B cell (primary cell): ENCODE data around the gene RILPL1. TPM values are rescaled to one million over a fixed set of nuclear protein-coding genes. Genes with fewer than 3 reads are reported as not detected.

ENCODE experiments used
- ATAC-seq: fragments of 200-7000 bp; cut with Tn5 transposase; one replicate; pipeline ENCODE4 v1.10.0; 2021; ENCODE audit warnings: low read depth, mild to moderate bottlenecking, moderate number of reproducible peaks, moderate library complexity
- CTCF ChIA-PET: fragments of 350-600 bp; sonication (Branson Sonifier 250); formaldehyde crosslinking; loops from one replicate; lab custom pipeline; 2021; ENCODE audit warnings: antibody characterized with exemption, inconsistent platforms; lab: Charles Lee
- POLR2A ChIA-PET: fragments of 350-600 bp; sonication (Branson Sonifier 250); formaldehyde crosslinking; loops from one replicate; lab custom pipeline; 2021; ENCODE audit warnings: antibody characterized with exemption; lab: Charles Lee
- DNase-seq: peaks from one replicate; pipeline ENCODE4 v3.0.0; 2013
- H2AFZ ChIP-seq: 2 replicates; pipeline ENCODE4 v1.6.1; 2012; ENCODE audit warnings: mild to moderate bottlenecking, low read depth, low read length; ENCODE audit not compliant: insufficient read depth, poor library complexity, severe bottlenecking
- H3K27ac ChIP-seq, 2 donors: 1 replicate in 1 of 2; 2 replicates in 1 of 2; pipeline ENCODE4 v1.5.1; 2012 to 2013; ENCODE audit warnings: low read length in 2 of 2, mild to moderate bottlenecking in 2 of 2, moderate library complexity in 1 of 2
- H3K27me3 ChIP-seq, 4 experiments: fragments of 200-600 bp in 1 of 4; sonication (generic) in 1 of 4; replicated peaks in 1 of 4; 1 replicate in 2 of 4; 2 replicates in 2 of 4; pipeline versions ENCODE4 v1.6.1 to v1.7.0; 2013 to 2016; ENCODE audit warnings: low read length in 3 of 4, mild to moderate bottlenecking in 2 of 4, mixed read lengths in 1 of 4, moderate library complexity in 1 of 4; ENCODE audit not compliant: insufficient read depth in 4 of 4, control insufficient read depth in 3 of 4; ENCODE audit errors: control extremely low read depth in 1 of 4
- H3K36me3 ChIP-seq, 2 experiments: replicated peaks in 1 of 2; 1 replicate in 1 of 2; 2 replicates in 1 of 2; pipeline versions ENCODE4 v1.6.1 to v1.7.1; 2013; ENCODE audit warnings: low read length in 1 of 2; ENCODE audit not compliant: insufficient read depth in 2 of 2, control insufficient read depth in 1 of 2; ENCODE audit errors: control extremely low read depth in 1 of 2, extremely low read depth in 1 of 2
- H3K4me1 ChIP-seq, 2 donors: fragments of 200-600 bp in 1 of 2; sonication (generic) in 1 of 2; 1 replicate in 1 of 2; 2 replicates in 1 of 2; pipeline versions ENCODE4 v1.5.1 to v1.6.1; 2013 to 2017; ENCODE audit warnings: low read length in 2 of 2; ENCODE audit not compliant: control insufficient read depth in 2 of 2, insufficient read depth in 2 of 2
- H3K4me2 ChIP-seq: replicated peaks from 2 replicates; pipeline ENCODE3; 2012; ENCODE audit warnings: mild to moderate bottlenecking, low read depth, low read length; ENCODE audit not compliant: poor library complexity, severe bottlenecking
- H3K4me3 ChIP-seq, 5 experiments: fragments of 200-600 bp in 1 of 5; sonication (generic) in 1 of 5; 1 replicate in 3 of 5; 2 replicates in 2 of 5; pipeline versions ENCODE4 v1.5.1 to v1.7.0; 2011 to 2016; ENCODE audit warnings: low read length in 4 of 5, mild to moderate bottlenecking in 4 of 5, low read depth in 2 of 5, control low read depth in 1 of 5, moderate library complexity in 1 of 5; ENCODE audit not compliant: insufficient read depth in 1 of 5; ENCODE audit errors: control extremely low read depth in 1 of 5, extremely low read depth in 1 of 5
- H3K79me2 ChIP-seq: fragments of 200-600 bp; sonication (generic); one replicate; pipeline ENCODE4 v1.6.0; 2016; ENCODE audit warnings: low read length; ENCODE audit not compliant: control insufficient read depth, insufficient read depth
- H3K9ac ChIP-seq: fragments of 200-600 bp; sonication (generic); 2 replicates; pipeline ENCODE4 v1.6.1; 2017; ENCODE audit warnings: mild to moderate bottlenecking, low read length, moderate library complexity
- H3K9me3 ChIP-seq, 3 donors: one replicate each; pipeline versions ENCODE4 v1.6.1 to v1.7.1; 2013; ENCODE audit warnings: low read length in 2 of 3; ENCODE audit not compliant: control insufficient read depth in 2 of 3, insufficient read depth in 1 of 3; ENCODE audit errors: control extremely low read depth in 1 of 3
- H4K20me1 ChIP-seq: 2 replicates; pipeline ENCODE4 v1.6.0; 2012; ENCODE audit warnings: mild to moderate bottlenecking, low read length; ENCODE audit not compliant: insufficient read depth, control insufficient read depth, poor library complexity, severe bottlenecking
- H3K27ac Mint-ChIP-seq: one replicate; pipeline ENCODE4 v1.8.0; 2021; ENCODE audit warnings: mixed read lengths
- H3K27me3 Mint-ChIP-seq: one replicate; pipeline ENCODE4 v1.8.0; 2021; ENCODE audit warnings: mixed read lengths
- H3K4me1 Mint-ChIP-seq: one replicate; pipeline ENCODE4 v1.8.0; 2021; ENCODE audit warnings: mixed read lengths
- H3K4me3 Mint-ChIP-seq: one replicate; pipeline ENCODE4 v1.8.0; 2021; ENCODE audit warnings: mixed read lengths
- H3K9me3 Mint-ChIP-seq: one replicate; pipeline ENCODE4 v1.8.0; 2022; ENCODE audit warnings: mixed read lengths; ENCODE audit not compliant: insufficient read depth
- CTCF ChIP-seq: fragments of 200-600 bp; IDR thresholded peaks from one replicate; pipeline ENCODE4 v1.8.0; 2022; ENCODE audit warnings: antibody characterized with exemption, mild to moderate bottlenecking
- EZH2 ChIP-seq: IDR thresholded peaks from 2 replicates; pipeline ENCODE4 v1.6.1; 2012; ENCODE audit warnings: borderline replicate concordance, low read depth, mild to moderate bottlenecking, moderate library complexity, low read length; ENCODE audit not compliant: insufficient read depth, poor library complexity, severe bottlenecking
- WGBS: methylation state at CpG from one replicate; pipeline ENCODE4 v1.1.5; 2013; ENCODE audit warnings: missing lambda C conversion rate; ENCODE audit not compliant: insufficient coverage; 5-methylcytosine and 5-hydroxymethylcytosine counted together
- intact Hi-C: fragments of 100-400 bp; cut with micrococcal nuclease; formaldehyde crosslinking; loops from one replicate; pipeline ENCODE4 v1.10.0; 2022
- polyA plus RNA-seq: library from polyadenylated mRNA; depleted of rRNA; stranded (reverse); fragments of >200 nt; gene quantifications from 2 replicates; pipeline ENCODE4 v1.2.3, GENCODE V29; 2012
- total RNA-seq, 2 donors: library from RNA; stranded (reverse); fragments of 120-200 nt in 1 of 2; gene quantifications; 1 replicate in 1 of 2; 2 replicates in 1 of 2; pipeline versions ENCODE4 v1.2.3 to v1.2.4, GENCODE V29; 2013 to 2022

The RILPL1 gene
- total and polyA plus RNA-seq, 2 donors (not counting 1 experiment from before 2014, with no cell fraction given), result 2.6 to 2.8 TPM

DNA sequence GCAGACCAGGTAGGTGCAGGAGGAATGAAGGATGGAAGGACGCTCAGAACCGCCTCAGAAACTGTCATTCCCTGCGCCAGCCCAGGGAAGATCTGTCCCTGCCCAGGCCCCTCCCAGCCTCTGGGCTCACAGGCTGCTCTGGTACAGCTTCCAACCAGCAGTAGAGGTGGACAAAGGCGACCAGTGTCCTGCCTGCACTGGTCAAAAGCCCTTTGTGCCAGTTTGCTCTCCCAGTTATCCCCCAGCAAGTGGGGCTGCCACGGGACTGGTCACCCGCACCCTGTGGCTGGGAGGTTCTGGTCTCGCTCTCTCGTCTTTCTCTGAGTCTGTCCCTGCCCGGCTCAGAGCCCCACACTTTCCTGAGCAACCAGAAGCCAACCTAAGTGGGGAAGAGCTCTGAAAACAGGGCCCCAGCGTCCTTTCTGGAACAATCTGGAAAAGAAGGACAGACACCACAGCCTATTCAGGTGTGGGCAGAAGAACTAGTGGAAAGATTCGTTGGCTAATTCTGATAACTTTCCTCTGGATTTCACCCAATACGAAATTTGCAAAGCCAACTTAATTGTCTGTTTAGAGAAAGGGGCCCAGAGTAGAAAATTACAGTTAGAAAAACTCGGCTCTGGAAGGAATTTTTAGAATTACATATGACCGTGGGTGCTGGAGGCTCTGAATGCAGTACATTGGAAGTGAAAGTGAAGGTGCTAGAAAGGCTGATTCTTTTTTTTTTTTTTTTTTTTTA lies 53.9 kb downstream of the RILPL1 start:
- Mint-ChIP-seq H3K27ac (no peak overlapping the region), H3K4me3 (no peak overlapping the region), H3K9me3 (no peaks in the 10 kb centered on the region), H3K4me1 (peaks cover 13% of the 10 kb centered on the region), H3K27me3 (no peaks in the 10 kb centered on the region)
- Histone ChIP-seq H3K79me2 (no peaks in the 10 kb centered on the region), H3K9me3 (no peaks in the 10 kb centered on the region), H2AFZ (no peak overlapping the region), H3K4me2 (peak overlapping the region; percentile 38), H3K9ac (no peak overlapping the region), H3K36me3 (peaks cover 0 to 3% of the 10 kb centered on the region in 2 experiments), H3K4me1 (peaks cover 9 to 15% of the 10 kb centered on the region in 2 donors), H3K27me3 (no peaks in the 10 kb centered on the region), H3K4me3 (no peak overlapping the region), H3K27ac (no peak overlapping the region), H4K20me1 (no peaks in the 10 kb centered on the region)
- WGBS, result 87% methylated on average over 12 of the region's 14 CpGs
- DNase-seq, result no peak
- ATAC-seq, result no peak
- no peak for TF ChIP-seq CTCF
- TF ChIP-seq EZH2, result no peak
- intact Hi-C loops, result no loop called here
- POLR2A ChIA-PET, result no interaction called here
- CTCF ChIA-PET, result no interaction called here

DNA sequence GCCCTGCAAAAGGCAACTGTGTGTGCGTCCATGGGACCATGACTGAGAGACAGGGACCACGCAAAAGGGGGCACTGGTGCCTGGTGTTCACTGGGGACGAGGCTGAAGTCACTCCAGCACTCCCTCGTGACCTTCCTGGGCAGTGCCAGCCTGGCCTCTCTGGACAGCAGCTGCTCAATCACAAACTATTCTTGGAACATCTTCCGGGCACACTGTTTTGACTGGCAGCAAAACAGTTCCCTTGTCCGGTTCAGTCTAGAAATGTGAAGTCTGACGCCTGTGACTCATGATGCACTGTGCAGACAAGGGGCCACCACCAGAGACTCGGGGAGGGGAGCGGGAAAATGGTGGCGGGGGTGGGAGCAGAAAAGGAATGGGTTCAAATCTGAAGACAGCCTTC lies 54.8 kb downstream of the RILPL1 start:
- POLR2A ChIA-PET, result no interaction called here
- intact Hi-C loops, result no loop called here
- H3K27me3 ChIP-seq, result no peaks in the 10 kb centered on the region
- H3K4me2 ChIP-seq, result no peak overlapping the region
- H3K27ac Mint-ChIP-seq, result no peak overlapping the region
- no peak overlapping the region for H3K4me3 Mint-ChIP-seq
- peaks cover 5% of the 10 kb centered on the region for H3K79me2 ChIP-seq
- CTCF ChIA-PET, result no interaction called here
- H2AFZ ChIP-seq, result no peak overlapping the region
- no peaks in the 10 kb centered on the region for H3K9me3 Mint-ChIP-seq
- H3K9me3 ChIP-seq, result no peaks in the 10 kb centered on the region
- no peak overlapping the region for H3K27ac ChIP-seq
- no peak overlapping the region for H3K9ac ChIP-seq
- ATAC-seq, result no peak
- H4K20me1 ChIP-seq, result no peaks in the 10 kb centered on the region
- no peak overlapping the region for H3K4me3 ChIP-seq
- H3K27me3 Mint-ChIP-seq, result no peaks in the 10 kb centered on the region
- TF ChIP-seq CTCF, result no peak
- TF ChIP-seq EZH2, result no peak
- WGBS, result 94% methylated on average over 10 of the region's 10 CpGs
- peaks cover 0 to 3% of the 10 kb centered on the region in 2 experiments for H3K36me3 ChIP-seq
- peaks cover 5 to 12% of the 10 kb centered on the region in 2 donors for H3K4me1 ChIP-seq
- H3K4me1 Mint-ChIP-seq, result peaks cover 5% of the 10 kb centered on the region
- no peak for DNase-seq
